ENCODE measurements around the gene AP1S3.

The AP1S3 gene

DNA sequence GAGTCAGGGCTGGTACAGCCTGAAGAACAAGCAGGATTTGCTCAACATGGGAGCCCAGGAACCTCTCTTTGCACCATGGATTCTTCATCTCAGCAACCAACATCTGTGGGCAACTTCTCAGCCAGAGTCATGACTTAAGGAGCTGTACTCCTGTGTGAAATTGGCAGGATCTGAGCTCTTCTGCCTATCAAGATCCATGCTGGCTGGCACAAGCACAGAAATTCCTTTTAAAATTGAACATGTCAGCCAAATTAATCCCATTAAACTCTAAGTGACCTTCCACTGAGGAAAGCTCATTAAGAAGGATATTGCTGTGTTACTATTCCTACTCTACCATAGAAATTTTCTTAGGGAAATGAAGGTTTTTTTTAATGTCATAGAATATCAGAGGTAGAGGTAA is 124.7 kb downstream of the AP1S3 start:
- DNase-seq (ENCODE audit: low read depth in 1 of 2, low spot score in 1 of 2) = no peak
- in situ Hi-C loops (cut with HindIII; ENCODE audit: low pct_unique_long_range_greater_than_20kb, low sequenced_read_pairs) = no loop called here
- no peak for TF ChIP-seq JUND (IDR thresholded peaks at IDR 0.05; ENCODE audit: low read depth)

DNA sequence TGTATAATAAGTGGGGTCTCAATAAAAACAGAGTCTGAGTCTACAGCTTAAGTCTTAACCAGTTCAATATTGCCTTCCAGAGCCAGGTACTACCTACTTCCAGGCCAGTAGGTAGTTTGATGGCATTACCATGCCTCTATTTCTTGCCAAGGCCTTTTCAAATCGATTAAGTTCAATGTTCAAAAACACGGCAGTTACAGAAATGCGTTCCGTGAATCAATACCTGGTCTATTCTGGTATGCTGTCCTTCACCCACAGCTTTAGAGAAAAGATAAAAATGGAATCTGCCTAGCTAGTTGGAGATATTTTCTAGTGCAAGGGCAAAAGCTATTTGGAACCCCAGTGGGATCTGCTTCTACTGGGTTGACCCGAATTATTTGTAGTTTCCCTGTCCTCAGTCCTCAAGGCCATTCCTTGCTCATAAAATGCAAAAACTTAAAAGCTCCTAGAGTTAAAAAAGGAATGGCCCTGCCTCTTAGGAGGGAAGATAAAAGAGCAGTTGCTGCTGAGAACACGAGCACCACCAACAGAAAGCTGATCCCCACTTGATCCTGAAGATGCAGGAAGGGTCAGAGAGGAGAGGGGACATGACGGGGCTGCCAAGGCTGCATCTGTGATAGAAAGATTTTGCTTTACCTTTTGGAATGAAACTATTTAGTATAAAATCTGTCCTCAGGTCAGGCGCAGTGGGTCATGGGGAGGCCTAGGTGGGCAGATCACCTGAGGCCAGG is 125.6 kb downstream of the AP1S3 start:
- in situ Hi-C loops (cut with HindIII; ENCODE audit: low pct_unique_long_range_greater_than_20kb, low sequenced_read_pairs) = no loop called here
- no peak for TF ChIP-seq JUND (IDR thresholded peaks at IDR 0.05; ENCODE audit: low read depth)
- DNase-seq (ENCODE audit: low read depth in 1 of 2, low spot score in 1 of 2) = no peak

Data from T47D (cell line).